GM12864 (cell line): ENCODE results near the gene RASGEF1B.

Experiments
- DNase-seq: peaks from one replicate; pipeline ENCODE4 v3.0.0-alpha.2; 2011; ENCODE audit warnings: low read depth
- H3K4me3 ChIP-seq: 2 replicates; pipeline ENCODE4 v1.5.1; 2011; ENCODE audit warnings: mild to moderate bottlenecking, low read depth, low read length, control low read depth
- CTCF ChIP-seq: IDR thresholded peaks from 2 replicates; pipeline ENCODE4 v1.5.1; 2011; ENCODE audit warnings: low read depth, mild to moderate bottlenecking, moderate library complexity, low read length, control low read depth, inconsistent platforms; ENCODE audit errors: missing control alignments

RASGEF1B gene

GRCh38 chr4:81466841-81467671 is 4.7 kb downstream of the RASGEF1B start:
- peak; percentile 87 for TF ChIP-seq CTCF
- DNase-seq: peak; percentile 43
- no peak overlapping the region for H3K4me3 ChIP-seq

- no peak for TF ChIP-seq CTCF
- DNase-seq: no peak
- H3K4me3 ChIP-seq: no peak overlapping the region
Observed at GRCh38 chr4:81465406-81466340, 6.0 kb downstream of the RASGEF1B start.

GRCh38 chr4:81460834-81461233 is 10.9 kb downstream of the RASGEF1B start:
- no peak for TF ChIP-seq CTCF
- DNase-seq: no peak
- H3K4me3 ChIP-seq: no peak overlapping the region

- no peak for TF ChIP-seq CTCF
- DNase-seq: no peak
- H3K4me3 ChIP-seq: no peak overlapping the region
Observed at GRCh38 chr4:81460191-81460701, 11.5 kb downstream of the RASGEF1B start.

- no peak for TF ChIP-seq CTCF
- DNase-seq: no peak
- H3K4me3 ChIP-seq: no peak overlapping the region
Observed at GRCh38 chr4:81459228-81459627, 12.5 kb downstream of the RASGEF1B start.

- no peak overlapping the region for H3K4me3 ChIP-seq
- TF ChIP-seq CTCF: no peak
- no peak for DNase-seq
Observed at GRCh38 chr4:81457921-81458520, 13.7 kb downstream of the RASGEF1B start.
